Epithelial cell of proximal tubule (primary cell): ENCODE measurements around the gene ADGRA3. TPM values are rescaled to one million over a fixed set of nuclear protein-coding genes. Genes with fewer than 3 reads are reported as not detected.

Source experiments
- DNase-seq: peaks from one replicate; pipeline ENCODE4 v3.0.0-alpha.2; 2011; ENCODE audit warnings: low read depth
- H3K4me3 ChIP-seq: 2 replicates; pipeline ENCODE4 v1.5.1; 2011; ENCODE audit warnings: low read depth, mild to moderate bottlenecking, low read length
- total RNA-seq: library from RNA; depleted of rRNA; stranded (reverse); fragments of >200 nt; gene quantifications from 2 replicates; pipeline ENCODE4 v1.2.3, GENCODE V29; 2015
- TF ChIP-seq, protein P1 (sequence below): conservative IDR thresholded peaks from 2 replicates; pipeline ENCODE4 v1.5.1; 2012; ENCODE audit warnings: low read depth, mild to moderate bottlenecking, low read length

ADGRA3 gene
- total RNA-seq, 1 donor from 2014 or later = 35.3 TPM

DNA sequence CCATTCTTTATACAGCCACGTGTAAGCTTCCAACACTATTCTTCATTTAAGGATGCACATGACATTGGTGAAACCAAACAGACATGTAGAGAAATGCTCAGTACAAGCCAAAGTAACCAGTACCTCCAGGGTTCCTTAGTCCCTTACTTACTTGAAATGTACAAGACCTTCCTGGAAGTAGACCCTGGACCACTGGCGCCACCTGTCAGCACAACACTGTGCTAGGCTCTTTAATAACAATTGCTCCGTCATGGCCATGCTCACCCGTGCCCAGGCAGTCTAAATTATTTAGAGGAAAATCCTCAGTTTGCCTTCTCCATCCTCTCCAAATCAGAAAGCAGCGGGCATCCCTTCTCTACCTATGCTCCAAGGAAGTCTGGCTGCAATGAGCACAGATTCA is 52.7 kb downstream of the ADGRA3 start:
- DNase-seq = no peak
- TF ChIP-seq, protein P1, sequence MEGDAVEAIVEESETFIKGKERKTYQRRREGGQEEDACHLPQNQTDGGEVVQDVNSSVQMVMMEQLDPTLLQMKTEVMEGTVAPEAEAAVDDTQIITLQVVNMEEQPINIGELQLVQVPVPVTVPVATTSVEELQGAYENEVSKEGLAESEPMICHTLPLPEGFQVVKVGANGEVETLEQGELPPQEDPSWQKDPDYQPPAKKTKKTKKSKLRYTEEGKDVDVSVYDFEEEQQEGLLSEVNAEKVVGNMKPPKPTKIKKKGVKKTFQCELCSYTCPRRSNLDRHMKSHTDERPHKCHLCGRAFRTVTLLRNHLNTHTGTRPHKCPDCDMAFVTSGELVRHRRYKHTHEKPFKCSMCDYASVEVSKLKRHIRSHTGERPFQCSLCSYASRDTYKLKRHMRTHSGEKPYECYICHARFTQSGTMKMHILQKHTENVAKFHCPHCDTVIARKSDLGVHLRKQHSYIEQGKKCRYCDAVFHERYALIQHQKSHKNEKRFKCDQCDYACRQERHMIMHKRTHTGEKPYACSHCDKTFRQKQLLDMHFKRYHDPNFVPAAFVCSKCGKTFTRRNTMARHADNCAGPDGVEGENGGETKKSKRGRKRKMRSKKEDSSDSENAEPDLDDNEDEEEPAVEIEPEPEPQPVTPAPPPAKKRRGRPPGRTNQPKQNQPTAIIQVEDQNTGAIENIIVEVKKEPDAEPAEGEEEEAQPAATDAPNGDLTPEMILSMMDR = no peak

DNA sequence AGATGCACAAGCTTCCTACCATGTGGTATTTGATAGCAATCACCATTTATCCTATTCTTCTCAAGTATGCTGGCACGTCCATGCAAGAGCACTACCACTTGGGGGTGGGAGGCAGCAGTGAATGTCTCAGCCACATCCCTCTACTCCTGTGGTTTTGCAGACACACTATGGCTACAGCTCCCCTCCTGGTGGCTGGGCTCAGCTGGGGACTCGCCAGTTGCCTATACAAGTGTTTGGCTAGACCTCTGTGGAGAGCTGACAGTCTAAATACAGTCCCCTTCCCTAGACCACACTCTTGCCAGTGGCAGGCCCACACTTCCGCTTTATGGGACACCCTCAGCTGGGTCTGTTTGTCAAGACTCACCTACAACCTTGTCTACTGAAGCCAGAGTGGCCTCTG is 53.2 kb downstream of the ADGRA3 start:
- no peak overlapping the region for H3K4me3 ChIP-seq
- DNase-seq = no peak
- TF ChIP-seq, protein P1 = no peak

More for the DNA sequence above, 52.7 kb downstream of the ADGRA3 start:
- no peak overlapping the region for H3K4me3 ChIP-seq

DNA sequence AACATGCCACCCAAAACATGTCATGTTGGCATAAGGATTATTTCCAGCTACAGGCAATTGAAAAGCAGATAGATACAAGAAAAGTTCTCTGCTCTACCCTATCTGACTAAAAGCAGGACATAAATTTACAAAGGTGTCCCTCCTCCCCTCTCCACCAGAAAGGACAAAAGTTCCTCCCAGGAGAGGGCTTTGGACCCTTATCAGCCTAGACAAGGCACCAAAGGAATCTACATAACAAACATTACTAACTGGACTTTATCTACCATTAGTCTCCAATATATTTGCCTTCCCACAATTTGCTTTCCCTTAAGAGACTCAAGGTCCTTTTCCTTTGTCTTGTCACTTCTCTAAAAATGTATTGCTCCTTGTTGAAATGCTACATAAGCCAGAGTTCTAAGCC is 55.6 kb downstream of the ADGRA3 start:
- TF ChIP-seq, protein P1 = no peak
- H3K4me3 ChIP-seq = no peak overlapping the region

DNA sequence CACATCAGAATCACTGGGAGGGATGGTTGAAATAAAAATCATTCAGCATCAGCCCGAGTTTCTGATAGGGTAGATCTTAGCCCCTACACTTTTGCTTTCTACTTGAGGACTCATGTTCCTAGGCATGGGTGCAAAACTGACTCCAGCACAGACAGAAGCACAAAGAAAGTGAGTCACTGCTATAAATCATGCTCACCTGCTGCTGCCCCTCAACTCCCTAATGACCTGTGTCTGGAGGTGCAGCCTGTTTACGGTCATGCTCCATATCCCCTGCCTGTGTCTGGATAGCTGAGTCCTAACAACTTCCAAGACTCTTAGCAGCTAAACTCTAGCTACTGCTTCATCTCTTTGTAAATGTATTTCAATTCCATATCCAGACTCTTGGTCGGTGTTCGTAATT is 57.8 kb downstream of the ADGRA3 start:
- peak; percentile 36 for DNase-seq
- H3K4me3 ChIP-seq = no peak overlapping the region
- TF ChIP-seq, protein P1 = no peak

More for the DNA sequence above, 55.6 kb downstream of the ADGRA3 start:
- no peak for DNase-seq

DNA sequence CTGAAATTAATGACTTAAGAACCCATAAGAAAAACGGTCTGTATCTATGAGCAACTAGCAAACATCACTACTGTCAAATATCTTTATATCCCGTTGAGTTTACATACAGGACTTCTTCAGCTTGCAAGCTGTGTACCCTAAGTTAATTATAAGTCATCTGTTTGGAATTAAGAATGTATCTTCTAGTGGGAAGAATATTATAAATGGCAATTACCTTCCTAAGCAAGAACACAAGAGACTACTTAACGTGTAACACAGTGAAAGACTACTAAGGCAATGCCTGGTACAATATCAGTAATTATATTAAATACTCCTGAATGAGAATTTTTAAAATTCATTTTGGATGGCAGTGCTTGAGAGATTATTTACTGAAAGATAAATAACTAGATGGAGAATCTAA is 58.5 kb downstream of the ADGRA3 start:
- DNase-seq = no peak
- TF ChIP-seq, protein P1 = no peak
- H3K4me3 ChIP-seq = no peak overlapping the region

DNA sequence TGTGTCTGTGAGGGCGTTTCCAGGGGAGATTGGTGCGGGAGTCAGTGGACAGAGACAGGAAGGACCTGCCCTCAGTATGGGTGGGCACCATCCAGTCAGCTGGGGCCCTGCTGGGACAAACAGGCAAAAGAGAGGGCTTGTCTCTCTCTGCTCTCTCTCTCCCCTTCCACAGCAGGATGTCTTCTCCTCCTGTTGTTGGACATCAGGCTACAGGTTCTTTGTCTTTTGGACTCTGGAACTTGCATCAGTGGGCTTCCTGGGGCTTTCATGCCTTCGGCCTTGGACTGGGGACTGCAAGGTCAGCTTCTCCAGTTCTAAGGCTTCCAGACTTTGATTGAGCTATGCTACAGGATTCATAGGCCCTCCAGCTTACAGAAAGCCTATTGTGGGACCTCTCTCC is 59.6 kb downstream of the ADGRA3 start:
- no peak for DNase-seq
- H3K4me3 ChIP-seq = no peak overlapping the region
- TF ChIP-seq, protein P1 = no peak

DNA sequence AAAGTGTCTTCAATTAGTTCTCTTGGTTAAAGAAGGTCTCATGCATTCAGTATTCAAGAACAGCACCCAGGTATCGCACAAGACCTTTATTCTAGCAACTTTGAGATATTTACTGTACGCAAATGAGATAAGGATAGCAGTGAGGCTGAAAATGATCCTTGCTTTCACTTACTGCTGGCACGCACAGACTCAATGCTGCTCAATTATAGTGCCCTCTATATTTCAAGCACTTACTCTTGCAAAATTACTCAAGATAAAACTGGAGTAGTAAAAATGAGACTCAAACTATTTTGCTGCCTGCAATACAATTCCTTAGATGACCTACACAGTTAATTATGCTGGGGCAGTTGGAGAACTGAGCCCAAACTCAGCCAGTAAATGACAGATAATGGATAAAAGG is 60.9 kb downstream of the ADGRA3 start:
- no peak for DNase-seq
- no peak overlapping the region for H3K4me3 ChIP-seq
- TF ChIP-seq, protein P1 = no peak
